ENCODE results near the gene SORBS2. TPM values are rescaled to one million over a fixed set of nuclear protein-coding genes. Genes with fewer than 3 reads are reported as not detected.

The SORBS2 gene
- polyA plus RNA-seq, 1 donor: 25.3 TPM

- DNase-seq: no peak
Observed at GRCh38 chr4:185550933-185551332, 261.1 kb downstream of the SORBS2 start.

GRCh38 chr4:185549095-185549639 lies 262.8 kb downstream of the SORBS2 start:
- DNase-seq: no peak

GRCh38 chr4:185548587-185548986 lies 263.4 kb downstream of the SORBS2 start:
- DNase-seq: no peak

- no peak for DNase-seq
Observed at GRCh38 chr4:185546335-185546734, 265.7 kb downstream of the SORBS2 start.

DNA sequence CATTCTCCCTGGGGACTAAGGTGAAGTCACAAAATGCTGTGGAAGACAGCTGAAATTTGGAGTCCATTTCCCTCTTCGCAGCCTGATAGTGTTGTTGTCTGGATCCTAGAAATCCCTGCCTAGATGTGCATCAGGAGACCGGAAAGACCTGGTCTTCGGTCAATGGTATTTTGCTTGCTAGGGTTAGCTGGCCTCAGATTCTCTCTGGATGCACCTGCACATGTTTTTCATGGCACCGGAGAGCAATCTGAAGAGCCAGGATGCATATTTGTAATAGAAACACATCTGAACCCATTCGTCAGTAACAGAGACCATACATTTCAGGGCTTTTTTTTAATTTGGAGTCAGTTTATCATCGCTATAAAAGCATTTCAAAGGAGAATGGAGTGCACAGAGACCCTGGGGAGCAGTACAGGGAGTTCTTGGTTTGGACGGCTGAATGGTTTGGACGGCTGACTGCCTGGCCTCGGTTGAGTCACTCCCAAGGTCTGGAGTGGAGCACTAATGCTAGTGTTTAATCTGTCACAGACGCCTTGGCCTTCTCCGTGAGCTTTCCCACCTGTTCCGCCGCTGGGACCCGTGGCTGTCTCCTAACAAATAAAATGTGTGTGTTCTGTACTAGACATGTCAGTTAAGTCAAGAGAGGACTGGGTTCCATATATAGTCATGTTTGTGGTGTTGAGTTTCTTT lies 269.2 kb downstream of the SORBS2 start:
- peak; percentile 61 for DNase-seq

- DNase-seq: no peak
Observed at GRCh38 chr4:185541251-185541727, 270.7 kb downstream of the SORBS2 start.

GRCh38 chr4:185540487-185541120 lies 271.4 kb downstream of the SORBS2 start:
- no peak for DNase-seq

DNA sequence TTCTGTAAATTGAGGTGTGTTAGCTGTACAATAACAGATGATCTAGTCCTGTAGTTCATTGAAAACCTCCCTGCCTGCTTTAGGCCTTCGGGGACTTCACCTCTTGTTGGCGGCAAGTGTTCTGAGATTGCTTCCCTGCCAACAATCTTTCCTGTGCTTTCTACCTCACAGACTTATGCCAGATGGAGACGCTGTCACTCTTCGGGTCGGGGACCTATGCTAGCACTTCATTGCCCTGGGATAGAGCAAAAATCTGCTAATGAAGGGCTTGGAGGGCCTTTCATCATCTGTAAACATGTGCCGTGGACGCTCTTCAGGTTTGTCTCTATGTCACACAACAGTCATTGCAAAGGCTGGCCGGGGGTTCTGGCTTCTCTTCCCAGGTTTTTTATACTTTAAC lies 272.0 kb downstream of the SORBS2 start:
- no peak for DNase-seq

DNA sequence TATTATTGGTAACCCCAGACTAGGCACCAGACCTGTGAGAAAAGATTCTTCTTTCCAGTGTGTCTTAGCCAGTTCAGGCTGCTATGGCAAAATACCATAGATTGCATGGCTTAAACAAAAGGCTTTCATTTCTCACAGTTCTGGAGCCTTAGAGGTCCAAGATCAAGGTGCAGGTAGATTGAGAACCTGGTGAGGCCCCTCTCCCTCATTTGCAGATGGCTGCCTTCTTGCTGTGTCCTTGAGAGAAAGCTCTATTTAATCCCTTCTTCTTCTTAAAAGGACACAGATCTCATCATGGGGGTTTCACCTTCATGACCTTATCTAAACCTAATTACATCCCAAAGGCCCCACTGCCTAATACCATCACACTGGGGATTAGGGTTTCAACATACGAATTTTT lies 273.2 kb downstream of the SORBS2 start:
- DNase-seq: no peak

GRCh38 chr4:185536411-185536709 lies 275.6 kb downstream of the SORBS2 start:
- DNase-seq: no peak

GRCh38 chr4:185535612-185536410 lies 276.2 kb downstream of the SORBS2 start:
- DNase-seq: no peak
